Peyer's patch (tissue), 4 donors: ENCODE results near the gene ANO8.

ENCODE experiments used
- CTCF ChIP-seq, 6 experiments: fragments of 450-650 bp in 4 of 6; fragments of 200-600 bp in 2 of 6; sonication (generic) in 1 of 6; IDR thresholded peaks; one replicate each; pipeline ENCODE4 v1.5.1; 2017 to 2019; ENCODE audit warnings: antibody characterized with exemption in 6 of 6, mild to moderate bottlenecking in 3 of 6, moderate library complexity in 1 of 6
- POLR2A ChIP-seq, 2 donors: fragments of 450-650 bp; IDR thresholded peaks; one replicate each; pipeline ENCODE4 v1.5.1; 2017; ENCODE audit warnings: antibody characterized with exemption in 2 of 2, mild to moderate bottlenecking in 2 of 2, moderate library complexity in 2 of 2

GRCh38 chr19:17309198-17309964 is 25.3 kb downstream of the ANO8 start, which contains the start of gene DDA1:
- TF ChIP-seq CTCF (IDR thresholded peaks at IDR 0.05) = no peak
- peak; percentile 56 to 86 for TF ChIP-seq POLR2A (IDR thresholded peaks at IDR 0.05)
